ENCODE results near the gene USP30.

USP30 gene

DNA sequence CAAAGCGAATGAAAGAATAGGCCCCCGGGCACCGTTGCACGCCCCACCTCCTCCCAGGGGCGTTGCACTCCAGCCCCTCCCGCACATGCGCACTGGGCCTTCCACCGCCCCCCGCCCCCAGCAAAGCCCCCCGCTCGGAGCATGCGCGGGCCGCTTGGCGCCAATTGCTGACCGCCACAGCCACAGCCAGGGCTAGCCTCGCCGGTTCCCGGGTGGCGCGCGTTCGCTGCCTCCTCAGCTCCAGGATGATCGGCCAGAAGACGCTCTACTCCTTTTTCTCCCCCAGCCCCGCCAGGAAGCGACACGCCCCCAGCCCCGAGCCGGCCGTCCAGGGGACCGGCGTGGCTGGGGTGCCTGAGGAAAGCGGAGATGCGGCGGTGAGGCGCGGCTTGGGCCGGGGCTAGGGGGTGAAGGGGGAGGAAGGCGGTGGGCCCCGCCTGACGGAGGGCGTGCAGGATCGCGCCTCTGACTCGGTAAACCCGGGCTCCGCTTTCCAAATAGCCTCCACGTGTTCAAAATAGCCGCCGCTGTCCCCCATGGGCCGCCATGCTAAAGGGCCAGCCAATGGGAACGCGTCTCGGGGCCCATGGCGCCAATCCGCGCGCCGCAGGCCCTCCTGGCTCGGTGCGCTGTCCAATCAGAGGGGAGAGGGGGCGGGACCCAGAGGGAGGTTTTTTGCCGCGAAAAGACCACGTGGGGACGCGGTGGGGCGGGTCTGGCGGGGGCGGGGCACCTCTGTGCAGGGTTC, 45.2 kb downstream of the USP30 start, which contains the start of gene UNG:
UNG (plus strand) TSS at position 163 of the 748 bp plus-strand sequence; CDS start at position 246, 83 bp downstream.
- H3K4me3 ChIP-seq (IDR thresholded peaks at IDR 0.05; ENCODE audit: insufficient read depth, low read depth, low read length), result no peak within 1 kb of the TSS
- H3K79me2 ChIP-seq (ENCODE audit: insufficient read depth, low read depth), result peaks cover 2% of the 10 kb centered on the region; the same call in 1 of the 2 replicates
- H2AFZ ChIP-seq (ENCODE audit: low read depth), result peak within 1 kb of the TSS; percentile 66
- H3K27ac ChIP-seq, result peak within 1 kb of the TSS; percentile 74
- H3K27me3 ChIP-seq (ENCODE audit: insufficient read depth, low read depth), result no peaks in the 10 kb centered on the region
- TF ChIP-seq, protein P1, sequence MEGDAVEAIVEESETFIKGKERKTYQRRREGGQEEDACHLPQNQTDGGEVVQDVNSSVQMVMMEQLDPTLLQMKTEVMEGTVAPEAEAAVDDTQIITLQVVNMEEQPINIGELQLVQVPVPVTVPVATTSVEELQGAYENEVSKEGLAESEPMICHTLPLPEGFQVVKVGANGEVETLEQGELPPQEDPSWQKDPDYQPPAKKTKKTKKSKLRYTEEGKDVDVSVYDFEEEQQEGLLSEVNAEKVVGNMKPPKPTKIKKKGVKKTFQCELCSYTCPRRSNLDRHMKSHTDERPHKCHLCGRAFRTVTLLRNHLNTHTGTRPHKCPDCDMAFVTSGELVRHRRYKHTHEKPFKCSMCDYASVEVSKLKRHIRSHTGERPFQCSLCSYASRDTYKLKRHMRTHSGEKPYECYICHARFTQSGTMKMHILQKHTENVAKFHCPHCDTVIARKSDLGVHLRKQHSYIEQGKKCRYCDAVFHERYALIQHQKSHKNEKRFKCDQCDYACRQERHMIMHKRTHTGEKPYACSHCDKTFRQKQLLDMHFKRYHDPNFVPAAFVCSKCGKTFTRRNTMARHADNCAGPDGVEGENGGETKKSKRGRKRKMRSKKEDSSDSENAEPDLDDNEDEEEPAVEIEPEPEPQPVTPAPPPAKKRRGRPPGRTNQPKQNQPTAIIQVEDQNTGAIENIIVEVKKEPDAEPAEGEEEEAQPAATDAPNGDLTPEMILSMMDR (conservative IDR thresholded peaks at IDR 0.05; ENCODE audit: low read depth, low read length), result no peak
- peak within 1 kb of the TSS; percentile 82; the same call in 1 of the 2 replicates for H3K9ac ChIP-seq
- peaks cover 28% of the 10 kb centered on the region for H3K4me1 ChIP-seq (ENCODE audit: low read depth, poor library complexity, severe bottlenecking)
- no peaks in the 10 kb centered on the region for H3K36me3 ChIP-seq (ENCODE audit: insufficient read depth)
- H4K20me1 ChIP-seq (ENCODE audit: insufficient read depth), result no peaks in the 10 kb centered on the region
- H3K4me2 ChIP-seq, result peak within 1 kb of the TSS; percentile 45

DNA sequence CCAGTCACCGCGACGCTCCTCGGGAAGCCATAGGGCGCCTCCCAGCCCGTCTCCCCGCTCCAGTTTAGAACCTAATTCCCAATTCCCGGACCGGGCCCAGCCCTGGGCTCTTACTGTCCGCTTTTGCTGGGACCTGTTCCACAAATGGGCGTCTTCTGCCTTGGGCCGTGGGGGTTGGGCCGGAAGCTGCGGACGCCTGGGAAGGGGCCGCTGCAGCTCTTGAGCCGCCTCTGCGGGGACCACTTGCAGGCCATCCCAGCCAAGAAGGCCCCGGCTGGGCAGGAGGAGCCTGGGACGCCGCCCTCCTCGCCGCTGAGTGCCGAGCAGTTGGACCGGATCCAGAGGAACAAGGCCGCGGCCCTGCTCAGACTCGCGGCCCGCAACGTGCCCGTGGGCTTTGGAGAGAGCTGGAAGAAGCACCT, 45.8 kb downstream of the USP30 start:
- Histone ChIP-seq H3K9ac (peak overlapping the region; percentile 82; the same call in 1 of the 2 replicates), H3K4me1 (ENCODE audit: low read depth, poor library complexity, severe bottlenecking) (peaks cover 26% of the 10 kb centered on the region), H3K27me3 (ENCODE audit: insufficient read depth, low read depth) (no peaks in the 10 kb centered on the region), H3K27ac (no peak overlapping the region), H2AFZ (ENCODE audit: low read depth) (peak overlapping the region; percentile 19; the same call in 1 of the 2 replicates), H3K79me2 (ENCODE audit: insufficient read depth, low read depth) (no peaks in the 10 kb centered on the region; the same call in 1 of the 2 replicates), H3K4me3 (IDR thresholded peaks at IDR 0.05; ENCODE audit: insufficient read depth, low read depth, low read length) (no peak overlapping the region), H3K36me3 (ENCODE audit: insufficient read depth) (no peaks in the 10 kb centered on the region), H4K20me1 (ENCODE audit: insufficient read depth) (no peaks in the 10 kb centered on the region), H3K4me2 (peak overlapping the region; percentile 38)
- TF ChIP-seq, protein P1 (conservative IDR thresholded peaks at IDR 0.05; ENCODE audit: low read depth, low read length), result no peak

DNA sequence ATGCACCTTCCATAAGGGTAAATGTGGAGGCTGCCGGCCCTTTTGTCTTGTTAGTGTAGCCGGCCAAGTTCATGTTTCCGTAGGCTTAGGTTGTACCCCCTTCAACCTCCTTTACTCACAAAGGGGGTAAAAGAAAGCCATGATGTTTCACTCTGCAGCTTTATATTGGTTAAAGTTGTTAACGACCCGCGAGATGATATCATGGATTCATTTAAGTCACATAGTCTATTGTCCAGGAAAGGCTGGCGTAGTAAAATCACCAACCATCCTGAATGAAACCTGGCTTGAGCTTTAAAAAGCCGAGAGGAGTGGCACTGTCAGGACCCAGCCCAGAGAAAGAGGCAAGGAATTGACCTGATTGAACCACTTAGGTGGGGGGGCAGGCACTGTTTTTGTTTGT, 46.3 kb downstream of the USP30 start:
- H3K79me2 ChIP-seq (ENCODE audit: insufficient read depth, low read depth), result no peaks in the 10 kb centered on the region; the same call in 1 of the 2 replicates
- H3K27ac ChIP-seq, result peak overlapping the region; percentile 18; the same call in 1 of the 2 replicates

DNA sequence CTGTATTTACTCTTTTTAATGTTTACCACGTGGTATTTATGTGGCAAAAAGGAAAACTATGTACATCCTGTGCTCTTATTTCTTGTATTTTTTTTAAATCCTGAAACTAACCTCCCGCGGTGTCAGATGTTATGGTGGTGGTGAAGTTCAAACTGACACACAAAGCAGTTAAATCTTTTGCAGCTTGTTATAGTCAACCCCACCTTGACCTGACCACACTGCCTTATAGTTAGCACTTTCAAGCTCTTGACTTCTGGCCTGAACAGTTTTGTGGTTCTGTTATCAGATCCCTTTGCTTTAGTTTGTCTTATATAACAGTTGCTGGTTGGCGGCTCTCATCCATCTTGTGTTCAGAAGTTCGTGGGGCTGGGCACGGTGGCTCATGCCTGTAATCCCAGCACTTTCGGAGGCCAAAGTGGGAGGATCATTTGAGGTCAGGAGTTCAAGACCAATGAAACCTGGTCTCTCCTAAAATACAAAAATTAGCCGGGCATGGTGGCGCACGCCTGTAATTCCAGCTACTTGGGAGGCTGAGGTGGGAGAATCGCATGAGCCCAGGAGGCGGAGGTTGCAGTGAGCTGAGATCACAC, 47.1 kb downstream of the USP30 start:
- Histone ChIP-seq H4K20me1 (ENCODE audit: insufficient read depth) (no peaks in the 10 kb centered on the region), H3K9ac (no peak overlapping the region; the same call in 1 of the 2 replicates), H3K4me3 (IDR thresholded peaks at IDR 0.05; ENCODE audit: insufficient read depth, low read depth, low read length) (no peak overlapping the region), H3K27me3 (ENCODE audit: insufficient read depth, low read depth) (no peaks in the 10 kb centered on the region), H3K79me2 (ENCODE audit: insufficient read depth, low read depth) (no peaks in the 10 kb centered on the region; the same call in 1 of the 2 replicates), H3K27ac (peak overlapping the region; percentile 18; the same call in 1 of the 2 replicates), H3K4me1 (ENCODE audit: low read depth, poor library complexity, severe bottlenecking) (peaks cover 21% of the 10 kb centered on the region), H3K4me2 (peak overlapping the region; percentile 38), H3K36me3 (ENCODE audit: insufficient read depth) (no peaks in the 10 kb centered on the region), H2AFZ (ENCODE audit: low read depth) (no peak overlapping the region)
- TF ChIP-seq, protein P1 (conservative IDR thresholded peaks at IDR 0.05; ENCODE audit: low read depth, low read length), result no peak

More for the DNA sequence above, 46.3 kb downstream of the USP30 start:
- Histone ChIP-seq H3K4me3 (IDR thresholded peaks at IDR 0.05; ENCODE audit: insufficient read depth, low read depth, low read length) (no peak overlapping the region), H3K4me1 (ENCODE audit: low read depth, poor library complexity, severe bottlenecking) (peaks cover 24% of the 10 kb centered on the region), H3K36me3 (ENCODE audit: insufficient read depth) (no peaks in the 10 kb centered on the region), H3K9ac (peak overlapping the region; percentile 82; the same call in 1 of the 2 replicates), H4K20me1 (ENCODE audit: insufficient read depth) (no peaks in the 10 kb centered on the region), H3K4me2 (peak overlapping the region; percentile 38), H3K27me3 (ENCODE audit: insufficient read depth, low read depth) (no peaks in the 10 kb centered on the region), H2AFZ (ENCODE audit: low read depth) (peak overlapping the region; percentile 19; the same call in 1 of the 2 replicates)
- TF ChIP-seq, protein P1 (conservative IDR thresholded peaks at IDR 0.05; ENCODE audit: low read depth, low read length), result no peak

Data from KMS-11 (cell line).